ENCODE measurements around the gene ADAT3. TPM values are rescaled to one million over a fixed set of nuclear protein-coding genes. Genes with fewer than 3 reads are reported as not detected.

Gene ADAT3
- total RNA-seq, 1 donor from 2014 or later, result 5.7 TPM

GRCh38 chr19:1904860-1905109 lies 414 bp upstream of the ADAT3 start:
- Histone ChIP-seq H2AFZ (ENCODE audit: low read depth, low read length) (peak overlapping the region; percentile 27), H3K79me2 (ENCODE audit: insufficient read depth, low read length) (peaks cover 41% of the 10 kb centered on the region), H3K4me2 (ENCODE audit: low read length) (peak overlapping the region; percentile 84), H3K27me3 (ENCODE audit: insufficient read depth, low read length) (no peaks in the 10 kb centered on the region), H3K4me3 (ENCODE audit: insufficient read depth, low read depth, low read length) (peak overlapping the region; percentile 66), H3K36me3 (ENCODE audit: insufficient read depth, low read length) (no peaks in the 10 kb centered on the region), H3K9ac (ENCODE audit: low read length) (no peak overlapping the region), H4K20me1 (ENCODE audit: insufficient read depth, low read length) (peaks cover 24% of the 10 kb centered on the region), H3K4me1 (ENCODE audit: insufficient read depth, low read length) (peaks cover 8% of the 10 kb centered on the region), H3K9me3 (ENCODE audit: insufficient read depth, low read depth, low read length) (no peaks in the 10 kb centered on the region), H3K27ac (ENCODE audit: low read depth, low read length) (peak overlapping the region; percentile 5)
- H3K9me3 Mint-ChIP-seq (ENCODE audit: unreplicated experiment), result no peaks in the 10 kb centered on the region
- DNase-seq (ENCODE audit: low read depth) (no peak), FAIRE-seq (no peak)
- H3K36me3 Mint-ChIP-seq (ENCODE audit: low read depth, unreplicated experiment), result no peaks in the 10 kb centered on the region
- no peaks in the 10 kb centered on the region for H3K27me3 Mint-ChIP-seq (ENCODE audit: low read depth, unreplicated experiment)
- H3K27ac Mint-ChIP-seq (ENCODE audit: unreplicated experiment), result peak overlapping the region; percentile 9
- H3K4me1 Mint-ChIP-seq (ENCODE audit: low read depth, unreplicated experiment), result peaks cover under 1% of the 10 kb centered on the region
- no peak for TF ChIP-seq EZH2 (IDR thresholded peaks at IDR 0.05; ENCODE audit: insufficient read depth, low read length)
- peak overlapping the region; percentile 51 for H3K4me3 Mint-ChIP-seq (ENCODE audit: unreplicated experiment)

- peak overlapping the region; percentile 75 for H3K27ac ChIP-seq (ENCODE audit: low read depth, low read length)
Measured at GRCh38 chr19:1905863-1906375, 720 bp downstream of the ADAT3 start.

DNA sequence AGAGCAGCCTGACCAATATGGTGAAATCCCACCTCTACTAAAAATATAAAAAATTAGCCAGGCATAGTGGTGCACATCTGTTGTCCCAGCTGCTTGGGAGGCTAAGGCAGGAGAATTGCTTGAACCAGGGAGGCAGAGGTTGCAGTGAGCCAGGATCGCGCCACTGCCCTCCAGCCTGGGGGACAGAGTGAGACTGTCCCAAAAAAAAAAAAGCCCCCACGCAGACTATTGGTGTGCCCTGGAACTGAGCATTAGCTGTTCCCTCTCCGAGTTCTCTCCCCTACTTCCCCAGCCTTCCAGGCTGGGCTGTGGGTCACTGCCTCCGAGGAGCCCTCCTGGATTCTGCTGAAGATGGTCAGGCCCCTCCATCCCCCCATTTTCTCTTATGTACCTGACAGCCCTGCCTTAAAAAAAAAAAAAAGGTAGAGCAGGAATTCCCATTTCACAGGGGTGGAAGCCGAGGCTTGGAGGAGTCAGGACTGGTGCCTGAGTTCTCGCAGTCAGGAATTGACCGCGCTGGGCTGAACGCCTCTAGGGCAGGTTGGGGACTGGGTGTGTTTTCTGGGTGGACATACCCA lies 1.9 kb downstream of the ADAT3 start:
- Mint-ChIP-seq H3K27me3 (ENCODE audit: low read depth, unreplicated experiment) (no peaks in the 10 kb centered on the region), H3K27ac (ENCODE audit: unreplicated experiment) (peak overlapping the region; percentile 47), H3K4me1 (ENCODE audit: low read depth, unreplicated experiment) (peaks cover 7% of the 10 kb centered on the region), H3K4me3 (ENCODE audit: unreplicated experiment) (no peak overlapping the region), H3K9me3 (ENCODE audit: unreplicated experiment) (no peaks in the 10 kb centered on the region), H3K36me3 (ENCODE audit: low read depth, unreplicated experiment) (no peaks in the 10 kb centered on the region)
- Histone ChIP-seq H4K20me1 (ENCODE audit: insufficient read depth, low read length) (peaks cover 42% of the 10 kb centered on the region), H3K27me3 (ENCODE audit: insufficient read depth, low read length) (no peaks in the 10 kb centered on the region), H3K9ac (ENCODE audit: low read length) (no peak overlapping the region), H3K36me3 (ENCODE audit: insufficient read depth, low read length) (no peaks in the 10 kb centered on the region), H3K9me3 (ENCODE audit: insufficient read depth, low read depth, low read length) (no peaks in the 10 kb centered on the region), H3K79me2 (ENCODE audit: insufficient read depth, low read length) (peaks cover 63% of the 10 kb centered on the region), H3K4me2 (ENCODE audit: low read length) (peak overlapping the region; percentile 7), H2AFZ (ENCODE audit: low read depth, low read length) (no peak overlapping the region), H3K27ac (ENCODE audit: low read depth, low read length) (no peak overlapping the region), H3K4me1 (ENCODE audit: insufficient read depth, low read length) (peaks cover 10% of the 10 kb centered on the region), H3K4me3 (ENCODE audit: insufficient read depth, low read depth, low read length) (no peak overlapping the region)
- TF ChIP-seq, protein P1, sequence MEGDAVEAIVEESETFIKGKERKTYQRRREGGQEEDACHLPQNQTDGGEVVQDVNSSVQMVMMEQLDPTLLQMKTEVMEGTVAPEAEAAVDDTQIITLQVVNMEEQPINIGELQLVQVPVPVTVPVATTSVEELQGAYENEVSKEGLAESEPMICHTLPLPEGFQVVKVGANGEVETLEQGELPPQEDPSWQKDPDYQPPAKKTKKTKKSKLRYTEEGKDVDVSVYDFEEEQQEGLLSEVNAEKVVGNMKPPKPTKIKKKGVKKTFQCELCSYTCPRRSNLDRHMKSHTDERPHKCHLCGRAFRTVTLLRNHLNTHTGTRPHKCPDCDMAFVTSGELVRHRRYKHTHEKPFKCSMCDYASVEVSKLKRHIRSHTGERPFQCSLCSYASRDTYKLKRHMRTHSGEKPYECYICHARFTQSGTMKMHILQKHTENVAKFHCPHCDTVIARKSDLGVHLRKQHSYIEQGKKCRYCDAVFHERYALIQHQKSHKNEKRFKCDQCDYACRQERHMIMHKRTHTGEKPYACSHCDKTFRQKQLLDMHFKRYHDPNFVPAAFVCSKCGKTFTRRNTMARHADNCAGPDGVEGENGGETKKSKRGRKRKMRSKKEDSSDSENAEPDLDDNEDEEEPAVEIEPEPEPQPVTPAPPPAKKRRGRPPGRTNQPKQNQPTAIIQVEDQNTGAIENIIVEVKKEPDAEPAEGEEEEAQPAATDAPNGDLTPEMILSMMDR (IDR thresholded peaks at IDR 0.05; ENCODE audit: insufficient read depth, low read depth, low read length), result no peak
- TF ChIP-seq EZH2 (IDR thresholded peaks at IDR 0.05; ENCODE audit: insufficient read depth, low read length), result no peak
- FAIRE-seq (no peak), DNase-seq (ENCODE audit: low read depth) (no peak)

More at GRCh38 chr19:1905863-1906375, 720 bp downstream of the ADAT3 start:
- no peaks in the 10 kb centered on the region for H3K36me3 Mint-ChIP-seq (ENCODE audit: low read depth, unreplicated experiment)
- H3K4me2 ChIP-seq (ENCODE audit: low read length), result peak overlapping the region; percentile 84
- FAIRE-seq, result no peak
- DNase-seq (ENCODE audit: low read depth), result no peak
- no peaks in the 10 kb centered on the region for H3K27me3 Mint-ChIP-seq (ENCODE audit: low read depth, unreplicated experiment)
- H3K27ac Mint-ChIP-seq (ENCODE audit: unreplicated experiment), result peak overlapping the region; percentile 90
- peak overlapping the region; percentile 66 for H3K4me3 ChIP-seq (ENCODE audit: insufficient read depth, low read depth, low read length)
- H3K9me3 Mint-ChIP-seq (ENCODE audit: unreplicated experiment), result no peaks in the 10 kb centered on the region
- peaks cover 10% of the 10 kb centered on the region for H3K4me1 ChIP-seq (ENCODE audit: insufficient read depth, low read length)
- no peaks in the 10 kb centered on the region for H3K9me3 ChIP-seq (ENCODE audit: insufficient read depth, low read depth, low read length)
- TF ChIP-seq, protein P1 (IDR thresholded peaks at IDR 0.05; ENCODE audit: insufficient read depth, low read depth, low read length), result no peak
- no peak for TF ChIP-seq EZH2 (IDR thresholded peaks at IDR 0.05; ENCODE audit: insufficient read depth, low read length)
- H3K36me3 ChIP-seq (ENCODE audit: insufficient read depth, low read length), result no peaks in the 10 kb centered on the region
- peaks cover 52% of the 10 kb centered on the region for H3K79me2 ChIP-seq (ENCODE audit: insufficient read depth, low read length)
- peaks cover 7% of the 10 kb centered on the region for H3K4me1 Mint-ChIP-seq (ENCODE audit: low read depth, unreplicated experiment)
- H3K27me3 ChIP-seq (ENCODE audit: insufficient read depth, low read length), result no peaks in the 10 kb centered on the region
- peak overlapping the region; percentile 81 for H2AFZ ChIP-seq (ENCODE audit: low read depth, low read length)
- H4K20me1 ChIP-seq (ENCODE audit: insufficient read depth, low read length), result peaks cover 35% of the 10 kb centered on the region
- peak overlapping the region; percentile 93 for H3K4me3 Mint-ChIP-seq (ENCODE audit: unreplicated experiment)
- peak overlapping the region; percentile 78 for H3K9ac ChIP-seq (ENCODE audit: low read length)
